OCI-LY1 (cell line): ENCODE results near the gene ITGA1.
A peak's percentile ranks its signal among the peaks of the same experiment; 100 is the strongest.

Experiments used
- H2AFZ ChIP-seq: fragments of 200-600 bp; sonication (generic), shearing (Covaris generic); 2 replicates; pipeline ENCODE4 v1.6.0; 2014; ENCODE audit warnings: antibody characterized with exemption, mild to moderate bottlenecking, low read length
- H3F3A ChIP-seq: fragments of 200-600 bp; sonication (generic), shearing (Covaris generic); 2 replicates; pipeline ENCODE4 v1.6.0; 2014; ENCODE audit warnings: mild to moderate bottlenecking, antibody characterized with exemption, low read length, moderate library complexity; ENCODE audit not compliant: insufficient read depth
- H3K27ac ChIP-seq: fragments of 200-600 bp; sonication (generic); 2 replicates; pipeline ENCODE4 v1.5.1; 2014; ENCODE audit warnings: low read length, mixed run types, mild to moderate bottlenecking, low read depth; ENCODE audit not compliant: poor library complexity, severe bottlenecking
- H3K27me3 ChIP-seq: fragments of 200-600 bp; sonication (generic); 2 replicates; pipeline ENCODE4 v1.6.0; 2014; ENCODE audit warnings: antibody characterized with exemption, mild to moderate bottlenecking, low read length, moderate library complexity; ENCODE audit not compliant: insufficient read depth
- H3K36me3 ChIP-seq: fragments of 200-600 bp; sonication (generic); 2 replicates; pipeline ENCODE4 v1.6.1; 2014; ENCODE audit warnings: mild to moderate bottlenecking, antibody characterized with exemption, low read length, moderate library complexity, mixed read lengths; ENCODE audit not compliant: insufficient read depth
- H3K4me1 ChIP-seq: fragments of 200-600 bp; sonication (generic); 2 replicates; pipeline ENCODE4 v1.5.1; 2014; ENCODE audit warnings: mild to moderate bottlenecking, low read length, moderate library complexity; ENCODE audit not compliant: insufficient read depth, severe bottlenecking
- H3K4me2 ChIP-seq: fragments of 200-600 bp; sonication (generic), shearing (Covaris generic); 2 replicates; pipeline ENCODE4 v1.6.1; 2014; ENCODE audit warnings: low read length
- H3K4me3 ChIP-seq: fragments of 200-600 bp; sonication (generic); 2 replicates; pipeline ENCODE4 v1.5.1; 2014; ENCODE audit warnings: low read length, low read depth, mild to moderate bottlenecking, mixed read lengths; ENCODE audit not compliant: poor library complexity, severe bottlenecking
- H3K79me2 ChIP-seq: fragments of 200-600 bp; shearing (Covaris generic); 2 replicates; pipeline ENCODE4 v1.6.1; 2016; ENCODE audit warnings: mixed run types, low read length, mixed read lengths; ENCODE audit not compliant: insufficient read depth
- H3K9ac ChIP-seq: fragments of 200-600 bp; sonication (generic), shearing (Covaris generic); 2 replicates; pipeline ENCODE4 v1.6.1; 2014; ENCODE audit warnings: mild to moderate bottlenecking, low read length, mixed read lengths
- H3K9me2 ChIP-seq: fragments of 200-600 bp; sonication (generic), shearing (Covaris generic); 2 replicates; pipeline ENCODE4 v1.6.1; 2014; ENCODE audit warnings: low read depth, mild to moderate bottlenecking, low read length, mixed read lengths
- H3K9me3 ChIP-seq: fragments of 200-600 bp; shearing (Covaris generic); 2 replicates; pipeline ENCODE4 v1.6.1; 2014; ENCODE audit warnings: low read length, mixed read lengths
- H4K20me1 ChIP-seq: fragments of 200-600 bp; sonication (generic), shearing (Covaris generic); 2 replicates; pipeline ENCODE4 v1.6.0; 2016; ENCODE audit warnings: mild to moderate bottlenecking, low read length; ENCODE audit not compliant: insufficient read depth
- CTCF ChIP-seq: fragments of 200-600 bp; sonication (generic), shearing (Covaris generic); IDR thresholded peaks from 2 replicates; pipeline ENCODE4 v1.5.1; 2017; ENCODE audit warnings: mild to moderate bottlenecking, antibody characterized with exemption, low read length, moderate library complexity, mixed read lengths
- EZH2 ChIP-seq: fragments of 200-600 bp; sonication (generic), shearing (Covaris generic); IDR thresholded peaks from 2 replicates; pipeline ENCODE4 v1.8.0; 2017; ENCODE audit warnings: borderline replicate concordance, mixed run types, mild to moderate bottlenecking, antibody characterized with exemption, low read length, moderate library complexity, mixed read lengths

The ITGA1 gene

GRCh38 chr5:52989781-52990527, 202.2 kb downstream of the ITGA1 start:
- Histone ChIP-seq H3K9me3 (no peaks in the 10 kb centered on the region), H3K27ac (no peak overlapping the region), H4K20me1 (no peaks in the 10 kb centered on the region), H3K4me2 (peak overlapping the region; percentile 70), H3K27me3 (no peaks in the 10 kb centered on the region), H3K9me2 (no peaks in the 10 kb centered on the region), H3K79me2 (no peaks in the 10 kb centered on the region), H2AFZ (no peak overlapping the region), H3K36me3 (no peaks in the 10 kb centered on the region), H3F3A (no peaks in the 10 kb centered on the region), H3K4me3 (peak overlapping the region; percentile 55), H3K9ac (peak overlapping the region; percentile 7; the same call in 1 of the 2 replicates), H3K4me1 (peaks cover 10% of the 10 kb centered on the region)
- TF ChIP-seq CTCF (no peak; the same call in 1 of the 2 replicates), EZH2 (no peak)

- Histone ChIP-seq H3K79me2 (no peaks in the 10 kb centered on the region), H4K20me1 (no peaks in the 10 kb centered on the region), H2AFZ (no peak overlapping the region), H3F3A (no peaks in the 10 kb centered on the region), H3K4me3 (no peak overlapping the region), H3K9me2 (no peaks in the 10 kb centered on the region), H3K27ac (no peak overlapping the region), H3K9me3 (no peaks in the 10 kb centered on the region), H3K4me2 (no peak overlapping the region), H3K4me1 (peaks cover 10% of the 10 kb centered on the region), H3K36me3 (no peaks in the 10 kb centered on the region), H3K27me3 (no peaks in the 10 kb centered on the region), H3K9ac (no peak overlapping the region)
- no peak for TF ChIP-seq CTCF
- no peak for TF ChIP-seq EZH2
Measured at GRCh38 chr5:52990528-52990925, 202.8 kb downstream of the ITGA1 start.

GRCh38 chr5:52993367-52993766, 205.7 kb downstream of the ITGA1 start:
- no peaks in the 10 kb centered on the region for H3K27me3 ChIP-seq
- H3K4me1 ChIP-seq, result peaks cover 10% of the 10 kb centered on the region
- H3K4me3 ChIP-seq, result no peak overlapping the region
- no peak overlapping the region for H3K9ac ChIP-seq
- H3F3A ChIP-seq, result no peaks in the 10 kb centered on the region
- H2AFZ ChIP-seq, result no peak overlapping the region
- no peak overlapping the region for H3K27ac ChIP-seq
- H3K9me3 ChIP-seq, result no peaks in the 10 kb centered on the region
- H3K9me2 ChIP-seq, result no peaks in the 10 kb centered on the region
- TF ChIP-seq EZH2 (no peak), CTCF (no peak)
- H3K4me2 ChIP-seq, result no peak overlapping the region
- no peaks in the 10 kb centered on the region for H3K79me2 ChIP-seq
- H3K36me3 ChIP-seq, result no peaks in the 10 kb centered on the region
- H4K20me1 ChIP-seq, result no peaks in the 10 kb centered on the region
